WERI-Rb-1 (cell line): ENCODE results near the gene CASP2.

Experiments used
- DNase-seq: peaks from one replicate; pipeline ENCODE4 v3.0.0-alpha.2; 2020
- H3K27ac ChIP-seq: fragments of 250-450 bp; sonication (Bioruptor Pico); 2 replicates; pipeline ENCODE4 v1.5.1; 2020; ENCODE audit warnings: mild to moderate bottlenecking, moderate library complexity
- H3K27me3 ChIP-seq: fragments of 250-450 bp; sonication (Bioruptor Pico); 2 replicates; pipeline ENCODE4 v1.5.1; 2021; ENCODE audit warnings: mild to moderate bottlenecking, low read depth, moderate library complexity; ENCODE audit not compliant: insufficient read depth, severe bottlenecking
- H3K36me3 ChIP-seq: fragments of 250-450 bp; sonication (Bioruptor Pico); 2 replicates; pipeline ENCODE4 v1.5.1; 2020; ENCODE audit warnings: mild to moderate bottlenecking, moderate library complexity
- H3K4me3 ChIP-seq: 2 replicates; pipeline ENCODE4 v1.5.1; 2011; ENCODE audit warnings: low read depth, mild to moderate bottlenecking, control low read depth, low read length
- H3K9me3 ChIP-seq: fragments of 250-450 bp; sonication (Bioruptor Pico); 2 replicates; pipeline ENCODE4 v1.5.1; 2021; ENCODE audit warnings: mild to moderate bottlenecking, moderate library complexity; ENCODE audit not compliant: severe bottlenecking
- CTCF ChIP-seq: IDR thresholded peaks from 2 replicates; pipeline ENCODE4 v1.5.1; 2011; ENCODE audit warnings: low read depth, mild to moderate bottlenecking, control low read depth, inconsistent platforms, low read length

CASP2 gene

GRCh38 chr7:143287935-143288826 lies at the start of gene CASP2:
CASP2 (plus strand) TSS chr7:143288351; CDS start chr7:143288456, 105 bp downstream.
- peak; percentile 94 for DNase-seq
- peak within 1 kb of the TSS; percentile 73 for H3K4me3 ChIP-seq
- TF ChIP-seq CTCF = no peak
- no peaks in the 10 kb centered on the region for H3K27me3 ChIP-seq
- H3K36me3 ChIP-seq = peaks cover 38% of the 10 kb centered on the region
- H3K27ac ChIP-seq = peak within 1 kb of the TSS; percentile 98
- peaks cover 10% of the 10 kb centered on the region for H3K9me3 ChIP-seq

- TF ChIP-seq CTCF = no peak
- Histone ChIP-seq H3K27ac (no peak overlapping the region), H3K4me3 (no peak overlapping the region), H3K27me3 (no peaks in the 10 kb centered on the region), H3K36me3 (no peaks in the 10 kb centered on the region), H3K9me3 (peaks cover 15% of the 10 kb centered on the region)
- no peak for DNase-seq
Measured at GRCh38 chr7:143239813-143240212, 48.3 kb upstream of the CASP2 start.

GRCh38 chr7:143240291-143241168 lies 47.6 kb upstream of the CASP2 start:
- no peak overlapping the region for H3K27ac ChIP-seq

GRCh38 chr7:143242306-143242705 lies 45.8 kb upstream of the CASP2 start:
- no peak overlapping the region for H3K4me3 ChIP-seq
- no peaks in the 10 kb centered on the region for H3K27me3 ChIP-seq
- H3K9me3 ChIP-seq = peaks cover 2% of the 10 kb centered on the region
- no peak overlapping the region for H3K27ac ChIP-seq
- no peak for TF ChIP-seq CTCF
- H3K36me3 ChIP-seq = no peaks in the 10 kb centered on the region
- DNase-seq = no peak

More at GRCh38 chr7:143240291-143241168, 47.6 kb upstream of the CASP2 start:
- H3K27me3 ChIP-seq = no peaks in the 10 kb centered on the region
- H3K4me3 ChIP-seq = no peak overlapping the region; the same call in 1 of the 2 replicates
- peaks cover 15% of the 10 kb centered on the region for H3K9me3 ChIP-seq
- H3K36me3 ChIP-seq = no peaks in the 10 kb centered on the region
- peak; percentile 55 for DNase-seq
- peak; percentile 77 for TF ChIP-seq CTCF

GRCh38 chr7:143243111-143243510 lies 45.0 kb upstream of the CASP2 start:
- Histone ChIP-seq H3K27me3 (no peaks in the 10 kb centered on the region), H3K27ac (no peak overlapping the region), H3K9me3 (no peaks in the 10 kb centered on the region), H3K36me3 (no peaks in the 10 kb centered on the region), H3K4me3 (no peak overlapping the region)
- TF ChIP-seq CTCF = no peak
- no peak for DNase-seq
